ENCODE measurements around the gene TMEM131. TPM values are rescaled to one million over a fixed set of nuclear protein-coding genes. Genes with fewer than 3 reads are reported as not detected.

Gene TMEM131
- total RNA-seq, 2 experiments from 2014 or later, result 25.8 to 32.5 TPM

GRCh38 chr2:97951155-97951680 is 44.5 kb downstream of the TMEM131 start:
- ATAC-seq (peak; percentile 90), DNase-seq (peak; percentile 28)
- H3K27me3 Mint-ChIP-seq, result no peaks in the 10 kb centered on the region
- no peak overlapping the region for H3K27ac Mint-ChIP-seq
- POLR2A ChIA-PET, result no interaction called here
- peaks cover 2% of the 10 kb centered on the region for H3K9me3 Mint-ChIP-seq (ENCODE audit: low read depth)
- no peak overlapping the region for H3K4me3 Mint-ChIP-seq
- intact Hi-C loops (cut with DNase I, micrococcal nuclease), result no loop called here
- H3K4me1 Mint-ChIP-seq, result peaks cover 74% of the 10 kb centered on the region
- CTCF ChIA-PET, result no interaction called here
- peaks cover 1% of the 10 kb centered on the region for H3K36me3 Mint-ChIP-seq (ENCODE audit: low read depth)

GRCh38 chr2:97950329-97951154 is 45.2 kb downstream of the TMEM131 start:
- DNase-seq, result no peak
- no peak overlapping the region for H3K27ac Mint-ChIP-seq
- ChIA-PET POLR2A (no interaction called here), CTCF (interaction anchor here (0.7 to 1.2 kb wide), 3 partner anchors 44 to 186 kb away, joined by 3 to 4 read pairs (median 3); no protein-coding TSS in a partner anchor)
- peaks cover 1% of the 10 kb centered on the region for H3K36me3 Mint-ChIP-seq (ENCODE audit: low read depth)
- peaks cover 2% of the 10 kb centered on the region for H3K9me3 Mint-ChIP-seq (ENCODE audit: low read depth)
- H3K4me3 Mint-ChIP-seq, result no peak overlapping the region
- peaks cover 70% of the 10 kb centered on the region for H3K4me1 Mint-ChIP-seq
- no peak for ATAC-seq
- H3K27me3 Mint-ChIP-seq, result no peaks in the 10 kb centered on the region
- intact Hi-C loops (cut with DNase I, micrococcal nuclease), result no loop called here

GRCh38 chr2:97948926-97949325 is 46.8 kb downstream of the TMEM131 start:
- POLR2A ChIA-PET, result no interaction called here
- intact Hi-C loops (cut with DNase I, micrococcal nuclease), result no loop called here
- H3K36me3 Mint-ChIP-seq (ENCODE audit: low read depth), result peaks cover 4% of the 10 kb centered on the region

GRCh38 chr2:97945791-97946190 is 50.0 kb downstream of the TMEM131 start:
- ChIA-PET POLR2A (no interaction called here), CTCF (no interaction called here)
- Mint-ChIP-seq H3K4me3 (no peak overlapping the region), H3K36me3 (ENCODE audit: low read depth) (peaks cover 13% of the 10 kb centered on the region), H3K9me3 (ENCODE audit: low read depth) (peaks cover 9% of the 10 kb centered on the region), H3K27ac (no peak overlapping the region), H3K4me1 (peaks cover 45% of the 10 kb centered on the region), H3K27me3 (no peaks in the 10 kb centered on the region)
- no peak for ATAC-seq
- intact Hi-C loops (cut with DNase I, micrococcal nuclease), result no loop called here
- no peak for DNase-seq

More at GRCh38 chr2:97948926-97949325, 46.8 kb downstream of the TMEM131 start:
- DNase-seq, result no peak
- CTCF ChIA-PET, result no interaction called here
- no peak overlapping the region for H3K4me3 Mint-ChIP-seq
- no peak for ATAC-seq
- H3K4me1 Mint-ChIP-seq, result peaks cover 70% of the 10 kb centered on the region
- H3K9me3 Mint-ChIP-seq (ENCODE audit: low read depth), result peaks cover 2% of the 10 kb centered on the region
- no peaks in the 10 kb centered on the region for H3K27me3 Mint-ChIP-seq
- no peak overlapping the region for H3K27ac Mint-ChIP-seq

GRCh38 chr2:97936881-97937280 is 58.9 kb downstream of the TMEM131 start:
- H3K27ac Mint-ChIP-seq, result no peak overlapping the region
- H3K9me3 Mint-ChIP-seq (ENCODE audit: low read depth), result peaks cover 5% of the 10 kb centered on the region

GRCh38 chr2:97936199-97936598 is 59.5 kb downstream of the TMEM131 start:
- intact Hi-C loops (cut with DNase I, micrococcal nuclease), result no loop called here
- CTCF ChIA-PET, result interaction anchor here (0.6 to 0.8 kb wide), 2 partner anchors 17 to 22 kb away, joined by 3 read pairs; no protein-coding TSS in a partner anchor
- no peak for ATAC-seq
- POLR2A ChIA-PET, result no interaction called here
- DNase-seq, result no peak
- Mint-ChIP-seq H3K9me3 (ENCODE audit: low read depth) (no peaks in the 10 kb centered on the region), H3K27ac (no peak overlapping the region), H3K4me3 (no peak overlapping the region), H3K4me1 (peaks cover 61% of the 10 kb centered on the region), H3K36me3 (ENCODE audit: low read depth) (peaks cover 8% of the 10 kb centered on the region), H3K27me3 (no peaks in the 10 kb centered on the region)

More at GRCh38 chr2:97936881-97937280, 58.9 kb downstream of the TMEM131 start:
- CTCF ChIA-PET, result interaction anchor here (0.6 kb wide), 1 partner anchor 18 kb away, joined by 3 read pairs; no protein-coding TSS in a partner anchor
- ATAC-seq (no peak), DNase-seq (no peak)
- Mint-ChIP-seq H3K4me3 (no peak overlapping the region), H3K4me1 (peaks cover 58% of the 10 kb centered on the region), H3K27me3 (no peaks in the 10 kb centered on the region), H3K36me3 (ENCODE audit: low read depth) (peaks cover 12% of the 10 kb centered on the region)
- POLR2A ChIA-PET, result no interaction called here
- intact Hi-C loops (cut with DNase I, micrococcal nuclease), result no loop called here

- no peak overlapping the region for H3K27ac Mint-ChIP-seq
- no peaks in the 10 kb centered on the region for H3K9me3 Mint-ChIP-seq (ENCODE audit: low read depth)
- POLR2A ChIA-PET, result no interaction called here
- DNase-seq (no peak), ATAC-seq (no peak)
- CTCF ChIA-PET, result interaction anchor here (0.8 kb wide), 1 partner anchor 23 kb away, joined by 3 read pairs; no protein-coding TSS in a partner anchor
- no peak overlapping the region for H3K4me3 Mint-ChIP-seq
- H3K27me3 Mint-ChIP-seq, result no peaks in the 10 kb centered on the region
- H3K4me1 Mint-ChIP-seq, result peaks cover 66% of the 10 kb centered on the region
- H3K36me3 Mint-ChIP-seq (ENCODE audit: low read depth), result peaks cover 8% of the 10 kb centered on the region
- intact Hi-C loops (cut with DNase I, micrococcal nuclease), result no loop called here
Measured at GRCh38 chr2:97935719-97936161, 60.0 kb downstream of the TMEM131 start.

- peaks cover 3% of the 10 kb centered on the region for H3K36me3 Mint-ChIP-seq (ENCODE audit: low read depth)
- no peak overlapping the region for H3K4me3 Mint-ChIP-seq
- POLR2A ChIA-PET, result no interaction called here
- H3K27me3 Mint-ChIP-seq, result no peaks in the 10 kb centered on the region
- no peak overlapping the region for H3K27ac Mint-ChIP-seq
- DNase-seq (no peak), ATAC-seq (no peak)
- intact Hi-C loops (cut with DNase I, micrococcal nuclease), result no loop called here
- H3K4me1 Mint-ChIP-seq, result peaks cover 60% of the 10 kb centered on the region
- H3K9me3 Mint-ChIP-seq (ENCODE audit: low read depth), result no peaks in the 10 kb centered on the region
- CTCF ChIA-PET, result interaction anchor here (0.8 to 1.6 kb wide), 2 partner anchors 9 to 28 kb away, joined by 3 read pairs; no protein-coding TSS in a partner anchor
Measured at GRCh38 chr2:97932975-97933662, 62.6 kb downstream of the TMEM131 start.

GRCh38 chr2:97931858-97932225 is 63.9 kb downstream of the TMEM131 start:
- H3K27me3 Mint-ChIP-seq, result no peaks in the 10 kb centered on the region
- no peak overlapping the region for H3K27ac Mint-ChIP-seq
- ATAC-seq, result no peak
- H3K4me1 Mint-ChIP-seq, result peaks cover 49% of the 10 kb centered on the region
- no peaks in the 10 kb centered on the region for H3K9me3 Mint-ChIP-seq (ENCODE audit: low read depth)
- H3K36me3 Mint-ChIP-seq (ENCODE audit: low read depth), result no peaks in the 10 kb centered on the region
- ChIA-PET POLR2A (no interaction called here), CTCF (interaction anchor here (0.6 to 1.6 kb wide), 3 partner anchors 8 to 21 kb away, joined by 3 to 4 read pairs (median 3); no protein-coding TSS in a partner anchor)
- DNase-seq, result no peak
- intact Hi-C loops (cut with DNase I, micrococcal nuclease), result no loop called here
- H3K4me3 Mint-ChIP-seq, result no peak overlapping the region

- intact Hi-C loops (cut with DNase I, micrococcal nuclease), result no loop called here
- Mint-ChIP-seq H3K27me3 (no peaks in the 10 kb centered on the region), H3K4me1 (peaks cover 43% of the 10 kb centered on the region), H3K27ac (no peak overlapping the region), H3K9me3 (ENCODE audit: low read depth) (no peaks in the 10 kb centered on the region), H3K36me3 (ENCODE audit: low read depth) (peaks cover 4% of the 10 kb centered on the region), H3K4me3 (no peak overlapping the region)
- DNase-seq (no peak), ATAC-seq (no peak)
- CTCF ChIA-PET, result interaction anchor here (1.6 kb wide), 1 partner anchor 8 kb away, joined by 3 read pairs; no protein-coding TSS in a partner anchor
- POLR2A ChIA-PET, result no interaction called here
Measured at GRCh38 chr2:97931118-97931857, 64.5 kb downstream of the TMEM131 start.

GRCh38 chr2:97928591-97928990 is 67.2 kb downstream of the TMEM131 start:
- no peak overlapping the region for H3K4me3 Mint-ChIP-seq
- ChIA-PET CTCF (interaction anchor here (1.0 to 1.3 kb wide), 2 partner anchors 12 to 123 kb away, joined by 3 to 4 read pairs; no protein-coding TSS in a partner anchor), POLR2A (no interaction called here)
- no peak overlapping the region for H3K27ac Mint-ChIP-seq
- DNase-seq (no peak), ATAC-seq (no peak)
- no peaks in the 10 kb centered on the region for H3K27me3 Mint-ChIP-seq
- H3K4me1 Mint-ChIP-seq, result peaks cover 25% of the 10 kb centered on the region
- intact Hi-C loops (cut with DNase I, micrococcal nuclease), result no loop called here
- H3K36me3 Mint-ChIP-seq (ENCODE audit: low read depth), result peaks cover 9% of the 10 kb centered on the region
- no peaks in the 10 kb centered on the region for H3K9me3 Mint-ChIP-seq (ENCODE audit: low read depth)
